HG03565 (cell line): ENCODE data around the gene EPHA8.

Source experiments
- ATAC-seq: cut with Tn5 transposase; IDR thresholded peaks from one replicate; pipeline ENCODE4 v1.9.1; 2021; ENCODE audit warnings: mild to moderate bottlenecking, moderate library complexity; ENCODE audit not compliant: unreplicated experiment

The EPHA8 gene

DNA sequence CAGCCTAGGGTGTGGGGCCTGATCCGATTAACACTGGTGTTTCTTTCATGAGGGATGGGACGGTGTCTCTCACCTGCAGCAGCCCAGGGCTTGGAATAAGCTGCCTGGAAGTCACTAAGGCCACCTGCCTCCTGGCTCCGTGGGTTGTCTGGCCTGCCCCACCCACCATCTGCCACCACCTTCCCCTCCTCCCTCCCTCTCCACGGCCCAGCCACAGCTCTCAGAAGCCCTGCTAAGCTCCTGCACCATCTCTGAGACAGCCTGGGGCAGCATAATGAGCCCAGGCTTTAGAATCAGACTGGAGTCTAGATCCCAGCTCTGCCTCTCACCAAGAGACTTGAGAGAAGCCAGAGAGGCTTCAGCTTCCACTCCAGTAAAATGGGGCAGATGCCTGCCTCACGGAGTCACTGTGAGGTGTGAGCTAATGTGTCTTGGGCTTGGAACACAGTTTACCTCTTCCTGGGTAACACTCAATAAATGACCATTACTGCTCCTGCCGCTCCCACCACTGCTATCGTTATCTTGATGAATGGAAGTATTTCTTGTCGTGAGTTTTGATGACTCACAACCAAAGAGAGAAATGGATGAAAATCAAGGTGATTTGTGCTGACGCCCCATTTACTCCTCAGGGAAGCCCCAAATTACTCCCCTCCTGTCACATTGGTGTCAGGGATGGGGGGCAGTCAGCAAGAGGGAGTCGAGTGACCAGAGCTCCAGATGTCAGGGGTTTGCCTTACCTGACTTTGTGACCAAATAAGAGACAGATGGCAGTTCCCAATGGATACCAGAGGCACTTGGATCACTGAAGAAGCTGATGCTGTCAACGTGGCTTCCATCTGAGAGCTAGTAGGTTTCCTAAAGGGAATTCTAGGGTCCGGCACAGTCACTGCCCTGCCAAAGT is 49.6 kb downstream of the EPHA8 start:
- ATAC-seq = no peak

DNA sequence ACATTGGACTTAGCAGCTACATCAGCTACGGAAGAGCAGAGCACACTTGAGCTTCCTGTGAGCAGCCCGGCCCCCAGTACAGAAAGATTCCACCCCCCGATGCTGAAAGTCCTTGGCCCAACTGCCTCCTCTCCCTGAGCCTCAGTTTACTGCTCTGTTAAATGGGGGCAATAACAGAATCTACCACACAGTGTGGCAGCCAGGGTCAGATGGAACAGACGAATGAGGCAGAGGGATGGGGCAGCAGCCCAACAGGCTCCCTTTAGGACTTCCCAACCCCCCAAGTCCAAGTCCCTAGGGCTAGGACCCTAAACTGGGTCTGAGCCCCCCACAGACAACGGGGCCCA is 50.3 kb downstream of the EPHA8 start:
- no peak for ATAC-seq

DNA sequence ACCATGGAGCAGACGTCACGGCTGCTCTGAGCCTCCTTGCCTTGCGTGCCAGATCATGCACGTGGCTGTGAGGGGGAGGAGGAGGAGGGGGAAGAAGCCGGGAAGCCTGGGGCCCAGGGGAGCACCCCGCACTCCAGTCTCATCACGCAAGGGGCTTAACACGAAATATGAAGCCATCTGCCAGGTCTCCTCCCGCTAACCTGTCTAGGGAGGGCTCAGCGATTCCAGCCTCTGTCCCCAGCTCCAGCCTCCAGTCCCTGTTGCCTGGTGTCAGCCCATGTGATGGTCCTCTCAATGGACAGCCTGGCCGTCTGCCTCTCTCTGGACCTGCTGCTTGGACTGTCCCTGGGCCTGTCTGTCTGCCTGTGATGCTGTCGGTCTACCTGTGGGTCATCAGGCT is 50.7 kb downstream of the EPHA8 start:
- ATAC-seq = no peak

DNA sequence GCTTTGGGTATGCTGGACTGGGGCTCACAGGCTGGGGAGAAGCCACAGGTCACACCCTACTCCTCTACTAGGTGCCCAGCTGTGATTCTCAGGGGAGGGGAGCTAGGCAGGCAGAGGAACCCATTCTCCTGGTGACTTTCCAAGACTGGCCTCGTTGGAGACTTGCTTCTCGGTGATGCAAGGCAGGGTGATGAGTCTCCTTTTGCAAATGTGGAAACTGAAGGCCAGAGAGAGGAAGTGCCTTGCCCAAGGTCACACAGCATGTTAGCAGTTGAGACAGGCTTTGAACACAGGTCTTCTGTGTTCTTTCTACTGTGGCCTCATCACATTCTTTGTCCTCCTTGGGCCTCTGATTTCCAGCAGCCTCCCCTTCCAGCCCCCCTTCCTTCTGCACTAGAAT is 52.6 kb downstream of the EPHA8 start:
- no peak for ATAC-seq

DNA sequence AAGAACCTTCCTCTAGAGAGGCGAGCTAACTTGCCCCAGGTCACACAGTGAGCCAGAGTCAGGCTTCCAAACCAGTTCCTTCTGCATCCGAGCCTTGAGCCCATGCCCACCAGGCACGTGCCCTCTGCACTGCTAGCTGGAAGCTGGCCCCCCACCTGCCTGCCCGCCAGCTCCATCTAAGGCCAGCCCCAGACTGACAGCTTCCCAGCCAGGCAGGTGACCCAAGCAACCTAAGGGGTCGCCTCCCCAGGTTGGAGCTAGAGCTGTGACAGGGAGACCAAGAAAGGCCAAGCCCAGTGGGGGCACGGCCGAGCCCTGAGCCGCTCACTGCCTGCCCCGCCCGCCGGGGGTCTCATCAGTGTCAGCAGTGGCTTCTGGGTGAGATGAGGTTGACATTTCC is 53.3 kb downstream of the EPHA8 start:
- ATAC-seq = no peak

DNA sequence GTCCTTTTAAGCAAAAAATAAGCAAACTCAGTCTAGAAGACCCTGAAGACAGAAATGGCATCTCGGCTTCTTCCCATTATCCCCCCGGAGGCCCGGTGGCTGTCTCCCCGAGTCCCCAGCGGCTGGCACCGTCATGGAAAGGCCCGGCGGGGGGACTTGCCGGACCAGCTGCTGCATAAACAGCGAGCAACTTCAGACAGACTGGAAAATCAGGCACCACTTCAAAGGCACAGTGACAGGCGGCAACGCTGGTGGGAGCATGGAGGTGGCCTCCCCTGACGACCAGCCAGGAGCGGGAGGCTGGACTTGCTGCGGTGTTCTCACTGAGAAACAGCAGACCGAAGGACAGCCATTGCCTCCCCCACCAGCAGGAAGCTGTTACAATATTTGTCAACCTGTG is 54.8 kb downstream of the EPHA8 start:
- no peak for ATAC-seq

DNA sequence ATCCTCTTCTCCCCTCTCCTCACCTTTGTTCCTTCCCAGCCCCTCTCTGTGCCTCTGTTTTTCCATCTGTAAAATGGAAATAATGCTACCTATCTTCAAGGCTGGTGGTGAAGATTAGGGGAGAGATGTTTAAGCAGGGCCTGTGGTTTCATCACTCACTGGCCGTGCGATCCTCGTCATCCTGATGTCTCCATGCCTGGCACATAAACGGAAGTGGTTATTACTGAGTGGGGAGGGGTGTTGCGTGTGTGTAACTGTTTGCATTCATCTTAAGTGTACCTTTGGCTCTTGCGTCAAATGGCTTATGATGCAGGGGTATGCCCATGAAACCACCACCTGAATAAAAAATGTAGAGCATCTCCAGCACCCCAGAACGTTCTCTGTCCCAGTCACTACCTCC is 56.0 kb downstream of the EPHA8 start:
- ATAC-seq = no peak

DNA sequence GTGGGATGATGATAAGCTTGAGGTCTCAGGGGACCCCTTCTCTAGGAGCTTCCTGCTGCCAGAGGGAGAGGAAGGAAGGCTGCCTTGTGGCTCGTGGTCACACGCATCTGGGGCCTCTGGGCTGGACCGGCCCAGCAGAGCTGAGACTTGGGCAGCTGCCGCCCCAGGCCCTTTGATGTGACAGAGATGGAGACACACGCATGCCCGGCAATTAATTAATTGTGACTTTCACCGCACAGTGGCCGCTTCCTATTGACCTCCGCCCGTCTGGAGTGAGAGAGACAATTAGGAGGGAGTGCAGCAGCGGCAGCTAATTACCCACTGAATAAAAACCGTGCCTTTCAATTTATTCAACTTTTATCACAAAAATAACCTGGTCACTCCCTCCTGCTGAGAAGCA is 56.5 kb downstream of the EPHA8 start:
- no peak for ATAC-seq

DNA sequence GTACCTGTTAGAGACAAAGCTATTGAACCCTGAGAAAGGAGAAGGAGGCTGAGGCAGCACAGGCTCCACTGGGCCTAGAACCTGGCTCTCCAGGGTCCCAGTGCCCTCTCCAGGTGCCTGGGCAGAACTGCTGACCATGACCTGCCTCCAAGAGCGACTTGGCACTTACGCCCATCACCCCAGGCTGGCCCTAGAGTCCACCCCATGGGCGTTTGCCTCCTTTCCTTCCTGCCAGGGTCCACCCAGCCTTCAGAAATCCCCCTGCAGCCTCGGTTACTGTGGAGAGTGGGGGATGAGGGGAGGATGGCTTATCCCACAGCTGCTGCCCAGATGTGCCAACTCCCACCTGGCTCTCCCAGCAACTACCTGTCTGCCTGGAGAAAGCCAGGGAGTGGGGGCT is 58.5 kb downstream of the EPHA8 start:
- ATAC-seq = no peak

DNA sequence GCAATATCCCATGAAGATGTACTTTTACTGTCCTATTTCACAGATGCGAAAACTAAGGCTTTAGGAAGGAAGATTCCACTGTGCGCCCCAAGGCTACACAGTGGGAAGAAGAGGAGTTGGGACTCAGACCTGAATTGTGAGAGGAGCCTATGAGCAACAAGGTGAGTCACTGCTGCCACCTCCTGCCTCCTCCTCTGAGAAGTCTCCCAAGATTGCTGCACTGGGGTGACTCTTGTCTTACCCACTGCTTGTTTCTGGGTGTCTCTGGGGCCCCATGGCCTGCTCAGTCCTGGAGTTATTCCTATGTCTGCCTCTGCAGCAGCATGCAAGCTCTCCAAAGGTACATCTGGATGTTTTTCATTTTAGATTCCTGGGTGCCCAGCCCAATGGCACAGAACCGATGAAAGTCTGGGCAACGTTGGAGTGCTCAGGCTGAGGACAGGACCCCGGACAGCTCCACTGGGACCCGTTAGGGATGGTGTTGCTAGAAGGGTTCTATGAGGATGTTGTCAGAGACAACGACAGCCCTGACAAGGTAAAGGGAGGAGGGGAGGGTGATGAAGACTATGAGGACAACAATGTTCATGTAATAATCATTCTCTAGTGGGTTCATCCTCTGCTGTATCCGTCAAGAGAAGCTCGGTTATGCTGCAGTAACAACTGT is 62.1 kb downstream of the EPHA8 start:
- ATAC-seq = no peak

DNA sequence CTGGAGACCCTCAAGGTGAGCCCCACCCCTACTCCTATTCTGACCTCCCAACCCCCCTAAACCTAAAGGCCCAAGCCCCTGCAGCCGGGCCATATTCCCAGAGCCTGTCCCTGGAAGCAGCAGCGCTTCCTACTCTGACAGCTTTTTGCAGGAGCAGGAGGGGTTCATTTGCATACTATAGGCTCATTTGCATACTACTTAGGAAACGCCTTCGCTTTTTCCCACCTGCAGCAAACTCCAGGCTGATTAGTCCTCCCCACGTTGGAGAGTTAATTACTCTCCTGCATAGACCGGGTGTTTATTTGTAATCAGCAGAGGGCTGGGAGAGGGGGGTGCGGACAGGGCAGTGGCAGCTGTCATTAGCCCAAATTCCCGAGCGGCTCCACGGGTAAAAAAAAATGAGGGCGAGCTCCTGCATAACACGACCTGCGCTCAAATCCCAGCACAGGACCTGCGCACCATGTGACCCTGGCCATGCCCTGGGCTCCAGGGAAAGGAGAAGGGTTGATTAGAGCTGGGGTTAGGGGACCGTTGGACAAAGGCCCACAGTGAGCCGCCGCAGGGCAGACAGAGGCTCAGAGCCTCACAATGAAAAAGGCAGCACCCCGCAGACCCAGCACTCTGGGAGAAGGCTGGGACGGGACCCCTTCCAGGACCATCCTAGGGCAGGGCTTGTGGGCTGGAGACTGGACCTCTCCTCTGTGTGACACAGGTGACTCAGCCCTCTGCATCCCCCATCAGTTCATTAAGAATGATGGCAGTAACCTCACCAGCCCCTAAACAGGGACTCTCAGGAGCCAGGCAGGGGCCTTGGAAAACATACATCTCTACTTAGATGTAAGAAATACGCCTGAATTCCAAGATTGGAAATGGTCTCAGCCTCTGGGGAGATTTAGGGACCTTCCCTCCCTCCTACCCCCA is 63.2 kb downstream of the EPHA8 start:
- no peak for ATAC-seq

DNA sequence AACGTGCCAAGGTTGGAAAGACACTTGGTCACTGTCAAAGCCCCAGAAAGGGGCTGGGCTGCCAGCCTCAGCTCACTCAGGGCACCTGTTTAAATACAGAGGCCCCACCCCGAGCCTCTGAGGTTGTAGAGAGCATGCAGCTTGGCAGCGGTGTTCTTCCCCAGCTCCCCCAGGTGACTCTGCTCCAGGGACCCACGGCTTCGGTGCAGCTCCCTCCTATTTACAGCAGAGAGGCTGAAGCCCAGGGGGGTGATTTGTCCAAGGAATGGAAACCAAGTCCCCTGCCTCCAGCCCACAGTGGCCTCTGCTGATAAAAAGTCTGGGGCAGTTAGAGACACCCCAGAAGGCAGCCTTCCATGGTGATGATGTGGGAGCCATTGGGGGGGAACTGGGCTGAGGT is 64.0 kb downstream of the EPHA8 start:
- ATAC-seq = no peak

DNA sequence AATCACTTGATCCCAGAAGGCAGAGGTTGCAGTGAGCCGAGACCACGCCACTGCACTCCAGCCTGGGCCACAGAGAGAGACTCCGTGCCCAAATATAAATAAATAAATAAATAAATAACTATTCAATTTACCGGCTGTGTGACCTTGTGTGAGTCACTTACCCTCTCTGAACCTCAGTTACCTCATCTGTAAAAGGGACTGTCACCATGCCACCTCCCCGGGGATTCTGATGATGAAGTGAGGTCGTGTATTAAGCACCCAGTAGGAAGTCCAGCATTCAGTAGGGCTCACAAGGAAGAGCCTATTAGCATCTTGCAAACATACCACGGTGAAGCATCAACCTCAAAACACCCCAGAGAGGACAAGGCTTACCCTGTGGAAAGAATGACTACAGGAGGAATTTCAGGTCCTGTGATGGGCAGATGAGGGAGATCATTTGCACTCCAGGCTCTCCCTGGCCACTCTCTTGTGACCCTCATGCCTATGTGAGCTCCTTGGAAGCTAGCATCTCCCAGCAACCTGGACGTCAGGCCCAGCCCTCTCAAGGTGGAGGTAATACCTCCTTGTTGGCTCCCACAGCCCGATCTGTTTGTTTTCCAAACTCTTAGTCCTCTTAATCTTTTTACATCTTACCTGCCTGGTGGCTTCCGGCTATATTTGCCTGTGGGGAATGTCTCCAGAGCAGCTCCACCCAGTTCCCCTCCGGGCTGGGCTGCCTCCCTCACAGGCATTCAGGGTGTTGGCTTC is 65.6 kb downstream of the EPHA8 start:
- no peak for ATAC-seq

DNA sequence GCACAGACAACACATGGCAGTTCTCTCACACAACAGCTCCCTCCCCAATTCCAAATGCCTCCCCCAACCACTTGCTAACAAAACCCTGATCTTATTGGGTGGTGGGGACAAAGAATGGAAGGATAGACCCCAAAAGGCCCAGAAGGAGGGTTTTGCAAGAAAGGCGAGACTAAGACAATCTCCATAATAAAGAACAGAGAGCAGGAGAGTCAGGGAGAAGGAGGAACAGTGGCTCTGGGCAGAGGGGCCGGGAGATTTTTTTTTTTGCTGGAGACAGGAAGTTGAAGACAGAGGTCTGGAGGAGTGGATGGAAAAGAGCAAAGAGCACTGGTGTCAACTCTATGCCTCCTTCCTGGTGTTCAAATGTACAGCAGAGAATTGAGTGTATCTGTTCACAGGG is 66.6 kb downstream of the EPHA8 start:
- no peak for ATAC-seq

DNA sequence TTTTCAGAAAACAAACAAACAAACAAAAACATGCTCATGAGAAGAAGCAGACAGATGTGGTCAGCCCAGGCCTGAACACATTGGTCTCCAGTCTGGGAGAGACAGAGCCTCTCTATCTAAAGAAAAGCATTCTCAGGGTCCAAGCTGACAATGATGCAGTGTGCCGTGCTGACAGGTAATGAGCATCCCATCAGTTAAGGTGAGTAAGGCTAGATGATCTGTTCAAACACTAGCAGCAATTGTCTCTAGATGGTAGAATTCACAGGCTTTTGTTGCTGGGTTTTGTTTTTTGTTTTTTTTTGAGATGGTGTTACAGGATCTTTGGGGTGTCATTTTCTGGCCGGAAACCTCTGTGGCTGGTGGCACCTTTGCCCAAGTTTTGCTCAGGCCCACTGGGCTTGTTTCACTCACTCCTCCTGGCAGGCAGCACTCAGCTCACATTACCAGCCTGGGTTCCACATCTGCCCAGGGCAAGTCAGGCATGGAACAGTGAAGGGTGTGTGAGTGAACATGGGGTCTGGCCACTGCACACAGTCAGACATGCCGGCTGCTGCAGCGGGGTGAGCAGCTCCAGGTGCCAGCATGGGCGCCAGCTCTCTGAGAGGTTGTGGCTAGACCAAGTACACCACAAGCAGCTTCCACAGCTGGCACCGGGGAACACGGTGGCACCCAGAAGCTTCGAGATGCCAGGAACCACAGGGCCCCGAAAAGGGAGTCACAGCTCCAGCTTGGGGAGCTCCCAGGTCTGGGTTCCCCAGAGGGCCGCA is 70.6 kb downstream of the EPHA8 start:
- no peak for ATAC-seq

DNA sequence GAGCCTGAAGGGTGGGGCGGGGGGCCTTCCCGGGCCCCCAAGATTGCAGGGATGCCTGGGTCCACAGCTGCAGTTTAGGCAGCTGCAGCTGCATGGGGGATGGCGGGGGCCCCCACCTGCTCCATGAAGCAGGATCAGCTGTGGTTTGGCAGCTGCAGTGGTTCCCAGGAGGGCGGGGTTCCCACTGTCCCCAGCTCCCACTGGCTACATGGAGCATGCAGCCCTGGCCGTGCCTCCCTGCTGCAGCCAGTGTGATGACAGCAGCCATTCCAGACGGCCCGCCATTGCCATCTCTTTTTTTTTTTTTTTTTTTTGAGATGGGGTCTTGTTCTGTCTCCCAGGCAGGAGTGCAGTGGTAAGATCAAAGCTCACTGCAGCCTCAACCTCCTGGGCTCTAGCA is 72.1 kb downstream of the EPHA8 start:
- ATAC-seq = no peak

DNA sequence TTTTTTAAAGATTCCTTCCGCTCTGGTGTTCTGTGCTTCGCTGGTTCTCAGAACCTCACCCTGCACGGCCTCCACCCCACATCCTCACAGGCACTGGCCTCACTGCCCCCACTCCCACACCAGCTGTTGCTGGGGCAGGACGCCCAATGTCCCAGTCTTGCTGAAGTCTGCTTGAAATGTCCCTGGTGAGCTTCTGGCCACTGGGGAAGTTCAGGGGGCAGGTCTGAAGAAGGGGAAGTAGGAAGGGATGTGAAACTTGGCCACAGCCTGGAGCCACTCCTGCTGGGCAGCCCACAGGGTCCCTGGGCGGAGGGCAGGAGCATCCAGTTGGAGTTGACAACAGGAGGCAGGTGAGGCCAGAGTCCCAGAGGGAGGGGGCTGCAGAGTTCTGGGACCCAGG is 73.1 kb downstream of the EPHA8 start, which contains the start of gene C1QA:
C1QA (plus strand) TSS at position 276 of the 400 bp plus-strand sequence. CDS start 989 bp downstream, outside the sequence.
- no peak for ATAC-seq

DNA sequence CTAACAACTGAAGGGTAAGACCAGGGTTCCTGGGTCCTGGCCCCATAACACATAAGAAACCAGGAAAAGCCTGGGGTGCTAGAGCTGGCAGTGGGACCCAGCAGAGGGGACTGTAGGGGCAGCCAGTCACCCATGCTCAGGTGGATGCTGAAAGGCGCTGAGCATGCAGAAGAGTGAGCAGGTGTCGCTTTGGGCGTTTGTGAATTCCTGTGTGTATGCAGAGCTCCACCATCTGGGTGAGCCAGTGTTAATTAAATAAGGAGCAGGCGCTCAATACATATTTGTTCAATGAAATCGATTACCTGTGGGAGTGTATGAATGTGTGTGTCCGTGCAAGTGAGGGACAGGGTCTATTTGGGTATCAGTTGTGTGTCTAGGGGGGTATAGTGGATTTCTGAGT is 73.6 kb downstream of the EPHA8 start:
- ATAC-seq = no peak

DNA sequence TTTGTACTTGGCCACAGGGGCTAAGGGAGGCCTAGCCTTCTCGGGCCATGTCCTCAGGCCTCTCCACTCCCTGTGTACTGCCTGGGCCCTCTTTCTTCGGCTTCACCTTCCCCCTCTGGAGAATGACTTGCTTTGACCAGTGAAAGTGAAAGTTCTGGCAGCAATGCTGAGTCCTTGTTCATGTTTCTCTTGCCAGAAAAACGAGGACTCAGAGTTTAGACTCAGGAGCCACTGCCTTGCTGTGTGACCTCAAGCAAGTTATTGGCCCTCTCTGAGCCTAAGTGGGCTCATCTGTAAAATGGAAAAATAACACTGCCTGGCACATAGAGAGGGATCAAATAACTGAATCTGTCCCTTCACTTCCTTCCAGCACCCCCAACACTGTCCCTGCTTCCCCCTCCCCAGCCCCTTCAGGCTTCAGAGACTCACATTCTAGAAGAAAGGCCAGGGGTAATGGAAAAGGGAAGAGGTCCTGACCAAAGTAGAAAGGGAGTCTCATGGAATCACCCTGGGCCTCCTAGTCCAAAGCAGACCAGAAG is 74.7 kb downstream of the EPHA8 start:
- no peak for ATAC-seq
